T-helper 22 cell (primary cell): Measurements from ENCODE around the gene NPAS1.

Experiments
- DNase-seq: peaks from one replicate; pipeline ENCODE4 v3.0.0-alpha.2; 2020; ENCODE audit warnings: low read depth

Gene NPAS1

DNA sequence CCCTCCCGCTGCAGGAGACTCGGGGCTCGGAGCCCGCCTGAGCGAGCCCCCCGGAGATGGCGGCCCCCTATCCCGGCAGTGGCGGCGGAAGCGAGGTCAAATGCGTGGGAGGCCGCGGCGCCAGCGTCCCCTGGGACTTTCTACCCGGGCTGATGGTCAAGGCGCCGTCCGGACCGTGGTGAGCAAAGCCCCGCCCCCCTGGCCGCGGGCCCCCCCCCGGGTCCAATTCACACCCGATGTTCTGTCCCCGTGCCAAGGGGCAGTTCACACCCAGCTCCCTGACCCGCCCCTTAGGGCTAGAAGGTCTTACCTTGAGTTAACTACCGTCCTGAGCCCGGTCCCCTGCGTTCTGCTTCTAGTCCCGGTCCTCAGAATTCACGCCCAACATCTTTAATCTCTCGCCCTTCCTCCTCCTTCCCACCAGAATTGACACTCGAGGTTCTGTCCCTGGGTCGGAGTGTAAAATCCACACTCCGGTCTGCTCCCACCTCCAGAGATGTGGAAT lies 1.4 kb downstream of the NPAS1 start:
- no peak for DNase-seq

DNA sequence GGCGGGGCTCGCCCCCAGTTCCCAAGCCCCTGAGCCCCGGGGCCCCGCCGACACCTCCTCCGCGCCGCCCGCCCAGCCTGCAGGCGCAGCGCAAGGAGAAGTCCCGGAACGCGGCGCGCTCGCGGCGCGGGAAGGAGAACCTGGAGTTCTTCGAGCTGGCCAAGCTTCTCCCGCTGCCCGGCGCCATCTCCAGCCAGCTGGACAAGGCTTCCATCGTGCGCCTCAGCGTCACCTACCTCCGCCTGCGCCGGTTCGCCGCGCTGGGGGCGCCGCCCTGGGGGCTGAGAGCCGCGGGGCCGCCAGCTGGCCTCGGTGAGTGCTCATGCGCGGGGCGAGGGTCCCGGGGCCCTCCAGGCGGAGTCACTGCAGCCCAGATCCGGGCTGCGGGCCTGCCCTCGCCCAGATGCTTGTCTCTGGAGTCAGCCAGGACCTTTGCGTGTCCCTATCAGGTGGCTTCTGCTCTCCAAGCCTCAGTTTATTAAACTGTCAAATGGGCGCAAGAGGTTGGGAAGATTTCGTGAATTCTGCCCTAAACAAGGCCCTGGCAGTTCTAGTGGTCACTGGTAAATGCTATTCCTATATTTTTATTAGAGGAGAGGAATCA lies 2.0 kb downstream of the NPAS1 start:
- DNase-seq, result no peak

DNA sequence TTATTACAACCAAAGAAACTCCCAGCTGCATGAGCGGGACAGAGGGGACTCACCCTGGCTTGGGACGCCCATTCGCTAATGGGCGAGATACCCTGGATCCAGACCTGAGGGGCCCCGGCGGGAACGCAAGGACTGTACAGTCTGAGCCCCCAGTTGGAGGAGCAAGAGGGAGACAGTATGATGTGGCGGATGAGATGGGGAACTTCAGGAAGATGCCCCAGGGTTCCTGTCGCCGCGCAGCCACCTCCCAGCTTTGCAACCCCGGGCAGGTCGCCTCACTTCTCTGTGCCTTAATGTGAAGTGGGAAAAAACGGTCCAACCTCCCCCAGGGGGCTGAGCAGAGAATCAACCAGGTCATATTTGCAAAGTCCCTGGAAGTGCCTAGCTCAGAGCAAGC lies 2.5 kb downstream of the NPAS1 start:
- DNase-seq, result no peak

DNA sequence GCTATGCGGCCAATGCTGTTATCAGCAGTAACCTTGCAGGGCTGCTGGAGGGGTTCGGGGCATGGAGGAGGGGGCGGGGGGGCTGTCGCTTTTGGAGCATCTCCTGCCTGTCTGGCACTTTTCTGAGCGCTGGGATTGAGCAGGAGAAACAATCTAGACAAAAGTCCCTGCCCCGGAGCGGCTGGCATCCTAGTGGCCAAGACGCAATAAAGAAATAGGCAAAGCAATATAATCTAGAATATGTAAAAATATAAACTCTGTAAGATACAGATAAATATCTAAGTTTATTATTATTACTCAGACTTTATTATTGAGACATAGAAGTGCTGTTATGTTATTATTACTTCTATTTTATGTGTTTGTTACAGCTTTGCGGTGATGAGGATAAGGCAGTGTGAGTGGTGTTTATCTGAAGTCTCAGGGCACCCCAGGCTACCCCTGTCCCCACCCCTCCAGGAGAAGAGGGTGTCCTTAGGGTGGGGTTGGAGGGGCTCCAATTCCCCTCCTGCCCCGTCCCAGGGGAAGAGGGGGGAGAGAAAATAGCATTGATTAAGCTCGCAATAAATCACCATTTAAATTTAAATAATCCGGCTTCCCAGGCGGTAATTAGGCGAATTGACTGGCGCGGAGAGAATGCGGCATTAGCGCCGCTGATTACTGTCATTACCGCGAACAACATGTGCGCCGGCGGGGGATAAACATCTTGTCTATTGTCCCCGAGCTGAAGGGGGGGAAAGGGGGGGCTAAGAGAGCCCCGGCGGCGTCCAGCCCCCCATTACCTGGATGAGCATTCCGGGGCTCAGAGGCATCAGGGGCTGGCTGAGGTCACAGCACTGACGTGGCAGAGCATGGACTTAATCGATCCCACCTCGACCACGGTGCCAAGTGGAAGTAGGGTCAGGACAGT lies 3.2 kb downstream of the NPAS1 start:
- no peak for DNase-seq

DNA sequence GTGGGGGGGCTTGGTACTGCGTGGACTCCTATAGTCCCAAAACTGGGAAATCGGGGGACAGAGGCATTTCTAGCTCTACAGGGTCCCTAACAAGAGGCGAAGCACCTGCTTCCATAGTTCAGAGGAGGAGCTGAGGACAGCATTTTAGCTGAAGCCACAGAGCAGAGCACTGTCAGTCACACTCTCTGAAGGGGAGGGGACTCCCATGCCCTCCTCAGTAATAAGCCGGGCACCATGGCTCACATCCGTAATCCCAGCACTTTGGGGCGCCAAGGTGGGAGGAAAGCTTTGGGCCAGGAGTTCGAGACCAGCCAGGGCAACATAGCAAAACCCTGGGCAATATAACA lies 3.8 kb downstream of the NPAS1 start:
- DNase-seq, result no peak

DNA sequence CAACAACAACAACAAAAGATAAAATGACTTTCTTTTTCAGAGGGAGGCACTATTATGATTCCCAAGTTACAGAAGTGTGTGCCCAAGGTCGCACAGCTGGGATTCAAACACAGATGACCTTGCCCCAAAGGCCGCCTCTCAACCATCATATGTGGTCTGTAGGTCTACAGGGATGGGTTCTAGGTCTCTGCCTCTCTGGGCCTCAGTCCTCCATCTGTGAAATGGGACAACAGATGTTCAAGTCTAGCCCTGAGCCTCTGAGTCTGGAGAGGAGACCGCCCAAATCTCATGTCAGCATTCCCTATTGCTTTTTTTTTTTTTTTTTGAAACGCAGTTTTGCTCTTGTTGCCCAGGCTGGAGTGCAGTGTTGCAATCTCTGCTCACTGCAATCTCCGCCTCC lies 4.9 kb downstream of the NPAS1 start:
- no peak for DNase-seq

DNA sequence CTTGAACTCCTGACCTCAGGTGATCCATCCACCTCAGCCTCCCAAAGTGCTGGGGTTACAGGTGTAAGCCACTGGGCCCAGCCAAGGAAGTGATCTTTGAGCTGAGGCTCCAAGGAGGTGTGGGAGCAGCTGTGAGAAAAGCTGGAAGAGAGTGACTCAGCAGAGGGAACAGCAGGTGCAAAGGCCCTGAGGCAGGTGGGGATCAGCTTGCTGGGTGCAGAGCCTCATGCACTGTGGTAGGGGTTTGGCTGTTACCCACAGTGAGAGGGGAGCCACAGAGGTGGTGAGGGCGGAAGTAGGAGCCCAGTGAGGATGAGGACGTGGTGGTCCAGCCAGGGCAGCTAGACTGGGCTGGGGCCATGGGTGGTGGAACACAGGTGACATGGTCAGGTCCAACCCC lies 6.5 kb downstream of the NPAS1 start:
- no peak for DNase-seq

DNA sequence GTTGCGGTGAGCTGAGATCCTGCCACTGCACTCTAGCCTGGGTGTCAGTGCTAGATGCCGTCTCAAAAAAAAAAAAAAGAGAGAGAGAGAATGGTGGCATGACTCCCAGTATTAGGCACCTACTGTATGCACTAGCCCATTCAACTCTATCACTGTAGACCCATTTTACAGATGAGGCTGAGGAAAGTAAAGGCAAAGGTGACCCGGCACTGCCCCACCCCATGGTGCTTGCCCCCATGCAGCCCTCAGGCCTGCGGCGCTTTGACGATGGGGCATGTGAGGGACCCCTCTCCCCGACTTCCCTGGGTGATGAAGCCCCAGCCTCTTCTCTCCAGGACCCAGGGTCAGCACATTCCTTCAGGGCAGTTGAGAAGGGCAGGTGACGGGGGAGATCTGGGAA lies 7.3 kb downstream of the NPAS1 start:
- no peak for DNase-seq

DNA sequence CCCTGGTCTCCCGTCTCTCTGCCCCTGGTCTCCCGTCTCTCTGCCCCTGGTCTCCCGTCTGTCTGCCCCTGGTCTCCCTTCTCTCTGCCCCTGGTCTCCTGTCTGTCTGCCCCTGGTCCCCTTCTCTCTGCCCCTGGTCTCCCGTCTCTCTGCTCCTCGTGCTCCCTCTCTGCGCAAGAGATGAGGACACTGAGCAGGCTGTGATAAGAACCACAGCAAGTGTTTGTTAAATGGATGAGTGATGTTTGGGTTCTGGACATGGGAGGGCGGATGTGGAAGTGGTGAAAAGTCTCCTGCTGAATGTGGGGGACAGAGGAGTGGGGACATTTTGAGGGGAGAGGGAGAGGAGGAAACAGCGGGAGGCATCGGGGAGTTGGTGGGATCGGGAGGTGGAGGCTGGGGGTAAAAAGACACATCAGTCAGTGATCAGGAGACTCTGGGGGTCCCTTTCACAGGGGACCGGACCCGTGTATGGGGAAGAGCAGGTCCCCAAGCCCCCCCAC lies 8.0 kb downstream of the NPAS1 start:
- no peak for DNase-seq

DNA sequence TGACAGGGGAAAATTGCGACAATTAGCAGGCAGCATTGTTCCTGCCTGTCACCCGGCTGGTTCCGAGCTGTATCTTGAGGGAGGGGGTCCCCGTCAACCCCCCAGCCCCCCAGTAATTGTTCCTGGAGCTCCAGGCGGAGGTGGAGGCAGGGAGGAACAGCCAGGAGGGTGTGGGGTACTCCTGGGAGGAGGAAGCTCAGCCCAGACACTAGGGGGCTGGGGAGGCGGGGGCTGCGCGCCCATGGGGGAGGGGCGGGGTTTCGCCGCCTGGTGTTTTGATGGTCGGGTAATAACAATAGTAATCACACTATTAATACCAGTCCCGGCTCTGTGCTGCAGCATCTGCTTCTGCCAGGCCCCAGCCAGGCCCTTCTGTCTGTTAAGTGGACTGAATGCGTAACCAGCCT lies 8.6 kb downstream of the NPAS1 start:
- no peak for DNase-seq

DNA sequence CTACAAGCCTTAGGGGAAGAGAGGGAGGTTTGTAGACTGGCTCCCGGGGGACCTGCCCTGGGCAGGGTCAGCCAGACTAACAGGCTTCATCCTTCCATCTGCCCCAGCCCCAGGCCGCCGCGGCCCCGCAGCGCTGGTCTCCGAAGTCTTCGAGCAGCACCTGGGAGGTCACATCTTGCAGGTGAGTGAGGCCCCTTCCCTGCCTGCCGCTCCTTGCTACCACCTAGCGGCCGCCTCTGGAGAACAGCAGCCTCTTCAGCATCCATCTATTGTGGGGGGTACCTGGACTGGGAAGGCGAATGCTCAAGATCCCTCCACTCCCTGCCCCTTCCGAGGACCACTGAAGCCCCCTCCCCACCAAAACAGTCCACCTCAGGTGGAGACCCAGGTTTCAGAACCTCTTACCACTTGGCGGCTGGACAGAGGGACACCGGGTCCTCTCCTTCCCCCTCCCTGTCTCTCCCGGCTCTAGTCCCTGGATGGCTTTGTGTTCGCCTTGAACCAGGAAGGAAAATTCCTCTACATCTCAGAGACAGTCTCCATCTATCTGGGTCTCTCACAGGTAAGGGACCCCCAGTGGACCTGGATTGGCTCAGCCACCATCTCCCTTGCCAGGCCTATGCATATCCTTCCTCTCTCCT lies 12.7 kb downstream of the NPAS1 start:
- peak; percentile 34 for DNase-seq

DNA sequence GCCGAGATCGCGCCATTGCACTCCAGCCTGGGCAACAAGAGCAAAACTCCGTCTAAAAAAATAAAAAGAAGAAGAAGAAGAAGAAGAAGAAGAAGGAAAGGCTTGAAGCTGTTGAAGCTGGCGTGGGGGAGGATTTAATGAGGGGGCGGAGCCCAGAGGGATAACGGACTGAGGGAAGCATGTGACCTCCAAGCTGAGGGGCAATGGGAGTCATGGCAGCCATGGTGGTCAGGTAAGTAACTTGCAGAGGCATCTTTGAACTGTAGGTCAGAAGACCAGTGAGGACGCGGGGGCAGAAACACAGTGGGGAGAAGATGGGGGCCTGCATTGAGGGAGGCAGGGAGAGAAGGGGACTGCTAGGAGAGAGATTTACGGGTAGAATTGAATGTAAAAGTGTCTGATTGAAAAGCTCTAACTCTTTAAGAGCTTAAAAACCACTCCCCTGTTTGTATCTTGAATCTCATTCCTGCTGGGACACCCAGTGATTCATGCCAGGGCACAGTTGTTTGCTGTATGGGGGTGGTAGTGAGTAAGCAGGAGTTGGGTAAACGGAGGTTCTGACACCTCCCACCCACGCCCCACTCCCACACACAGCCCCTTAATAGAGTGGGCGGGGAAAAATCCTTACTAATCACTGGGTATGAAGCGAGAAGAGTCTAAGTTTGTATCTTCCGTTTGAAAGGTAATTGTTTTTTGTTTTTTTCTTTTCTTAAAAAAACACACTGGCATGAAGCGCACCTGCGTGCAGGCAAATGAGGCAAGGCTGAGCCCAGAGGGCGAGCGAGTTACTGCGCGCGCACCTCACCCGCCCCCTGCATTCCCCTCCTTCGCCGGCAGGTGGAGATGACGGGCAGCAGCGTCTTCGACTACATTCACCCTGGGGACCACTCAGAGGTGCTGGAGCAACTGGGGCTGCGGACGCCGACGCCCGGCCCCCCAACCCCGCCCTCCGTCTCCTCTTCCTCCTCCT lies 15.8 kb downstream of the NPAS1 start:
- DNase-seq, result peak; percentile 81

DNA sequence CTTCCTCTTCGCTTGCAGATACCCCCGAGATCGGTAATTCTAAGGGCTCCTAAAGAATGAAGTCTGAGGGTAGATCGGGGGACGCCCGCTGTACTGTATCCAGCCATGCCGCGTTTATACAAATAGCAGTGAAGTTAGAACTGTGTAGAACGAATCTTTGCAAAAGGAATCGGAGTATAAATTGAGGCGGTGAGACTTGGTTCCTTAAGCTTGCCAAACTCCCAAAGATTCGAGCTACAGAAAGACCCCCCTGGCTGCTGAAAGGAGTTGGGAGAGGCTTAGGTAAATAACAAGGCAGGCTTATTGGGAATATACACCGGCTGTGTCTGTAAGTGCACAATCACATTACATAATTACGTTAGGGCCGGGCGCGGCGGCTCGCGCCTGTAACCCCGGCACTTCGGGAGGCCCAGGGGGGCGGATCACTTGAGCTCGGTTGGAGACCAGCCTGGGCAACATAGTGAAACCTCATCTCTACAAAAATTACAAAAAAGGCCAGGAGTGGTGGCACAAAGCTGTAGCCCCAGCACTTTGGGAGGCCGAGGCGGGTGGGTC lies 16.5 kb downstream of the NPAS1 start:
- DNase-seq, result no peak

DNA sequence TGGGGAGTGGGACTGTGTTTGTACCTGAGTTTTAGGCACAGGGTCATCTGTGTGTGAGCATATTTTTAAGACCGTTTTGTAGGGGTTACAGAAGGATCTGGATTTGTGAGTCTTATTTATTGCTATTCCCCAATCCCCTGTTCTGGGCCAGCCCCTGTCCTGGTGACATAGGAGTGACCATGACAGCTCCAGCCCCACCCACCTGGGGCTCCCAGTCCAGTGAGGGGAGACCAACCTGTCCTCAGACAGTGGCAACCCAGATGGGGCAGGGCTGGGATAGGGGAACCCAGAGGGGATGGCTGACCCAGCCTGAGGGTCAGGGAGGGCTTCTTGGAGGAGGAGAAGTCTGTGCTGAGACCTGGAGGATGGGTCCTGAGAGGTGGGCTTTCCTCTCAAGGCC lies 18.1 kb downstream of the NPAS1 start:
- no peak for DNase-seq

DNA sequence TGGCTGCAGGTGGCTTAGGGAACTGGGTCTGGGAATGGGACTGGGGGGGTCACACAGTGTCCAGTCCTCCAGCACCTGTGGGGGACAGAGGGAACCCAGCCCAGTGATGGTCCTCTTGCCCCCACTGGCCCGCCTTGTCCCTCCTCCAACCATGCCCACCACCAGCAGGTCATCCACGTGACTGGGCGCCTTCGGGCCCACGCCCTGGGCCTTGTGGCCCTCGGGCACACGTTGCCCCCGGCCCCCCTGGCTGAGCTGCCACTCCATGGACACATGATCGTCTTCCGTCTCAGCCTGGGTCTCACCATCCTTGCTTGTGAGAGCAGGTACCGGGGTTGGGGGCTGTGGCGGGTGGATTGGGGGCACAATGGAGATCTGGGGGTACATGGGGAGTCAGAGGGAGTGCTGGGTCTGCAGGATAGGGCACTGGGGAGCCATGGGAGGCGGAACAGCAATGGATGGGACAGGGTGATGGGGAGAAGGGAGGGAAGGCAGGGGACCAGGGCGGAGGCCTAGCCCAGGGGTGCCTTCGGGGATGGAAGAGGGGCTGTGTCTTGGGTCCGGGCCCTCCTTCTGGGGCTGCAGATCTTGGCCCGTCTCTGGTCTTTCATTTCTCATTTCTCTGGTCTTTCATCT lies 19.7 kb downstream of the NPAS1 start:
- DNase-seq, result no peak

DNA sequence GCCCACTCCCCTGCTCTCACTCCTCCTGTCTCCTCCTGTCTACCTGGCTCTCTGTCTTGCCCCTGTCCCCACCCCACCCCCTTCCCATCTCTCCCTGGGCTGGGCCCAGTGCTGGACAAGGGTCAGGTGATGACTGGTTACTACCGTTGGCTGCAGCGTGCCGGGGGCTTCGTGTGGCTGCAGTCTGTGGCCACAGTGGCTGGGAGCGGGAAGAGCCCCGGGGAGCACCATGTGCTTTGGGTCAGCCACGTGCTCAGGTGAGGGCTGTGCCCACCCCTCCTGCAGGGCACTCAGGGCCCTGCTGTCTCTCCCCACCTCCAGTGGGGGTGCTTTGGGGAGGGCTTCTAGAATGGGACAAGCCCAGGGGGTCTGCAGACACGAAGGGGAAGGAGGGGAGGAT lies 21.2 kb downstream of the NPAS1 start:
- DNase-seq, result no peak

DNA sequence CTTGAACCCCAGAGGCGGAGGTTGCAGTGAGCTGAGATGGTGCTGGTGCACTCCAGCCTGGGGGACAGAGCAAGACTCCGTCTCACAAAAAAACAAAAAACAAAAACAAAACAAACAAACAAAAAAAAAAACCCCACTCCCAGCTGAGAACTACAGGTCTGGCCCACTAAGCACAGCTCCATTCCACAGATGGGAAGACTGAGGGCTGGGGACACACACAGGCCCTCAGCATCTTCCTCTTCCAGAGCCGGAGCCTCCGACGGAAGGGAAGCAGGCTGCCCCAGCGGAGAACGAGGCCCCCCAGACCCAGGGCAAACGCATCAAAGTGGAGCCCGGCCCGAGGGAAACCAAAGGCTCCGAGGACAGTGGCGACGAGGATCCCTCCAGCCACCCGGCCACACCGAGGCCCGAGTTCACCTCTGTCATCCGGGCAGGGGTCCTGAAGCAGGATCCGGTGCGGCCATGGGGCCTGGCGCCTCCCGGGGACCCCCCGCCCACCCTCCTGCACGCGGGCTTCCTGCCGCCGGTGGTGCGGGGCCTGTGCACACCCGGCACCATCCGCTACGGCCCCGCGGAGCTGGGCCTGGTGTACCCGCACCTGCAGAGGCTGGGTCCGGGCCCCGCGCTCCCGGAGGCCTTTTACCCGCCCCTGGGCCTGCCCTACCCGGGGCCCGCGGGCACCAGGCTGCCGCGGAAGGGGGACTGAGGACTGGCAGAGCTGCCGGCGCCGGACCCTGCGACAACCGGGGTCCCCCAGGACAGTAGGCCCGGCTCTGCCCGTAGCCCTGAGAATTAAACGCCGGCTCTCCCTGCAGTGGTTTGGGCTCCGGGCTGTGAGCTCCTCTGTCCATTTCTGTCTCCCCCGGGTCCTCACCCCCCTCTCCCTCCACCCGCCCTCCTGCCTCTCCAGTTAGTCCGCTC lies 25.6 kb downstream of the NPAS1 start:
- no peak for DNase-seq

DNA sequence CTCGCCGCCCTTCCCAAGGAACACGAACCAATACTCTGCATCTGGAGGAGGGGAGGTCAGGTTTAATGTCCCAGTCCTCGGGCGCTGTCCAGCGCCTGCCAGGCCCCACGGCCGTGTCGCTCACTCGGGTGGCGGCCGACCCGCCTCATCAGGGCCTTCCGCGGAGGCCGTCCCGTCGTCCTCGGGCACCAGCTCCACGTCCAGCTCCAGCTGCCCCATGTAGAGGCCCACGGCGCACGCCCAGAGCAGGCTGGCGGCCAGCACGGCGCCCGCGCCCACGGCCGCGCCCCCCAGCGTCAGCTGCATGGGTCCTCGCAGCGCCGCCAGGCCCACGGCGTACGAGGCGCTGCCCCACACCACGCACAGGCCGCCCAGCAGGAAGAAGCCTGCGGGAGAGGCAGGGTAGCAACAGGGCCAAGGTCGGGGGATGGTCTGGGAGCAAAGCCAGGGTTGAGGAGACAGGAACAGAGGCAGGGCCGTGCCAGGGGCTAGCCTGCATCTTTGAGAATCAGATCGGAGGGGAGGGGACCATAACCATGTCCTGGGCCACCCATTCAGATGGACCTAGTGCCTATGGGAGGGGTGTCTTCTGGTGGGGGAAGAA lies 26.3 kb downstream of the NPAS1 start:
- no peak for DNase-seq

DNA sequence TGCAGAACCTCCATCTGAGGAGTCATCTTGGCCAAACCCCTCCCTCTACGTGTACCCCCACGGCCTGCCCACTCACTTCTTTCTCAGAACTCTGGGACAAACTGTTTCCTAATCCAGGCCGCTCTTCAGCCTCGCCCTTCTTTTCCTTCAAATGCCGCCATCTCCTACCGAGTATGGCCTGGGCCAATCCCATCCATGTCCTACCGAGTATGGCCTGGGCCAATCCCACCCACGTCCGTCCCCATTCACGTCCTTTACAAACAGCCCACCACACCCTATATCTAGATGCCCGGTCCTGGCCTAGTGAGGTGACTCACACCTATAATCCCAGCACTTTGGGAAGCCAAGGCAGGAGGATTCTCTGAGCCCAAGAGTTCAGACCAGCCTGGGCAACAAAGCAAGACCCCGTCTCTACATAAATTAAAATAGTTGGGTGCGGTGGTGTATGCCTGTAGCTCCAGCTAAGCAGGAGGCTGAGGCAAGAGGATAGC lies 27.7 kb downstream of the NPAS1 start:
- DNase-seq, result no peak
